Activated naive CD8-positive, alpha-beta T cell treated with anti-CD3 and anti-CD28 coated beads, Interleukin-2, amount 50 U/mL, for 16 hours (primary cell): ENCODE data around the gene SHMT2.

Source experiments
- DNase-seq: peaks from one replicate; pipeline ENCODE4 v3.0.0-alpha.2; 2020; ENCODE audit warnings: low read depth, low spot score

Gene SHMT2

GRCh38 chr12:57229634-57230380 lies at the start of gene SHMT2:
SHMT2 (plus strand) TSS chr12:57229711; CDS start chr12:57229779, 68 bp downstream.
- DNase-seq, result peak; percentile 89

GRCh38 chr12:57180321-57180989 lies 49.1 kb upstream of the SHMT2 start:
- no peak for DNase-seq

GRCh38 chr12:57181072-57181471 lies 48.4 kb upstream of the SHMT2 start:
- DNase-seq, result no peak

GRCh38 chr12:57181561-57182155 lies 47.9 kb upstream of the SHMT2 start:
- DNase-seq, result no peak

- peak; percentile 61 for DNase-seq
Observed at GRCh38 chr12:57182918-57183575, 46.5 kb upstream of the SHMT2 start.

- DNase-seq, result no peak
Observed at GRCh38 chr12:57183939-57184725, 45.4 kb upstream of the SHMT2 start.

GRCh38 chr12:57185403-57185802 lies 44.1 kb upstream of the SHMT2 start:
- no peak for DNase-seq

GRCh38 chr12:57185906-57186508 lies 43.5 kb upstream of the SHMT2 start:
- DNase-seq, result no peak

GRCh38 chr12:57187222-57188089 lies 42.1 kb upstream of the SHMT2 start:
- no peak for DNase-seq

GRCh38 chr12:57188090-57188425 lies 41.5 kb upstream of the SHMT2 start:
- no peak for DNase-seq

GRCh38 chr12:57190037-57190436 lies 39.5 kb upstream of the SHMT2 start:
- DNase-seq, result no peak

GRCh38 chr12:57190821-57191220 lies 38.7 kb upstream of the SHMT2 start:
- no peak for DNase-seq

GRCh38 chr12:57191410-57191809 lies 38.1 kb upstream of the SHMT2 start:
- DNase-seq, result no peak

- no peak for DNase-seq
Observed at GRCh38 chr12:57192920-57193319, 36.6 kb upstream of the SHMT2 start.

GRCh38 chr12:57193706-57194245 lies 35.7 kb upstream of the SHMT2 start:
- no peak for DNase-seq

GRCh38 chr12:57194253-57194652 lies 35.3 kb upstream of the SHMT2 start:
- DNase-seq, result no peak

- DNase-seq, result no peak
Observed at GRCh38 chr12:57195186-57195585, 34.3 kb upstream of the SHMT2 start.

GRCh38 chr12:57195611-57196371 lies 33.7 kb upstream of the SHMT2 start:
- DNase-seq, result no peak

- DNase-seq, result no peak
Observed at GRCh38 chr12:57196439-57196838, 33.1 kb upstream of the SHMT2 start.
